HEK293 (cell line): Measurements from ENCODE around the gene POR.

Experiments used
- KLF1 ChIP-seq: fragments of 450-650 bp; formaldehyde crosslinking; IDR thresholded peaks from 2 replicates; pipeline ENCODE4 v1.5.1; 2016; ENCODE audit warnings: missing biosample characterization, missing genetic modification characterization
- KLF10 ChIP-seq: fragments of 450-650 bp; IDR thresholded peaks from 2 replicates; pipeline ENCODE4 v1.5.1; 2018; ENCODE audit warnings: missing biosample characterization, mild to moderate bottlenecking, missing genetic modification characterization
- SCRT1 ChIP-seq: fragments of 450-650 bp; formaldehyde crosslinking; IDR thresholded peaks from 2 replicates; pipeline ENCODE4 v1.5.1; 2016; ENCODE audit warnings: missing biosample characterization, missing genetic modification characterization, borderline replicate concordance
- SP7 ChIP-seq: fragments of 450-650 bp; formaldehyde crosslinking; IDR thresholded peaks from 2 replicates; pipeline ENCODE4 v1.5.1; 2016; ENCODE audit warnings: missing biosample characterization, missing genetic modification characterization
- TCF7L2 ChIP-seq: IDR thresholded peaks from 2 replicates; pipeline ENCODE4 v1.6.1; 2011; ENCODE audit warnings: low read depth, mild to moderate bottlenecking, inconsistent platforms, low read length, moderate library complexity, borderline replicate concordance
- ZBTB21 ChIP-seq: fragments of 450-650 bp; formaldehyde crosslinking; IDR thresholded peaks from 2 replicates; pipeline ENCODE4 v1.5.1; 2017; ENCODE audit warnings: missing biosample characterization, missing genetic modification characterization
- ZNF121 ChIP-seq: fragments of 450-650 bp; formaldehyde crosslinking; IDR thresholded peaks from 2 replicates; pipeline ENCODE4 v1.5.1; 2016; ENCODE audit warnings: missing biosample characterization, missing genetic modification characterization
- ZNF132 ChIP-seq: fragments of 450-650 bp; formaldehyde crosslinking; IDR thresholded peaks from 2 replicates; pipeline ENCODE4 v1.5.1; 2017; ENCODE audit warnings: missing biosample characterization, missing genetic modification characterization, borderline replicate concordance
- ZNF133 ChIP-seq: fragments of 450-650 bp; formaldehyde crosslinking; IDR thresholded peaks from 2 replicates; pipeline ENCODE4 v1.5.1; 2016; ENCODE audit warnings: missing biosample characterization, missing genetic modification characterization
- ZNF146 ChIP-seq: fragments of 450-650 bp; formaldehyde crosslinking; IDR thresholded peaks from 2 replicates; pipeline ENCODE4 v1.5.1; 2016; ENCODE audit warnings: missing biosample characterization, missing genetic modification characterization
- ZNF155 ChIP-seq: fragments of 450-650 bp; formaldehyde crosslinking; IDR thresholded peaks from 2 replicates; pipeline ENCODE4 v1.5.1; 2016; ENCODE audit warnings: missing biosample characterization, missing genetic modification characterization
- ZNF223 ChIP-seq: fragments of 450-650 bp; formaldehyde crosslinking; IDR thresholded peaks from 2 replicates; pipeline ENCODE4 v1.5.1; 2016; ENCODE audit warnings: missing biosample characterization, missing genetic modification characterization
- ZNF248 ChIP-seq: fragments of 450-650 bp; formaldehyde crosslinking; IDR thresholded peaks from 2 replicates; pipeline ENCODE4 v1.5.1; 2017; ENCODE audit warnings: missing biosample characterization, missing genetic modification characterization
- ZNF266 ChIP-seq: fragments of 450-650 bp; formaldehyde crosslinking; IDR thresholded peaks from 2 replicates; pipeline ENCODE4 v1.5.1; 2016; ENCODE audit warnings: missing biosample characterization, missing genetic modification characterization, low read depth
- ZNF37A ChIP-seq: fragments of 450-650 bp; IDR thresholded peaks from 2 replicates; pipeline ENCODE4 v1.5.1; 2018; ENCODE audit warnings: missing biosample characterization, missing genetic modification characterization
- ZNF394 ChIP-seq: fragments of 450-650 bp; formaldehyde crosslinking; IDR thresholded peaks from 2 replicates; pipeline ENCODE4 v1.5.1; 2016; ENCODE audit warnings: missing biosample characterization, missing genetic modification characterization, mild to moderate bottlenecking, moderate library complexity, borderline replicate concordance
- ZNF501 ChIP-seq: fragments of 450-650 bp; formaldehyde crosslinking; IDR thresholded peaks from 2 replicates; pipeline ENCODE4 v1.5.1; 2016; ENCODE audit warnings: missing biosample characterization, missing genetic modification characterization
- ZNF544 ChIP-seq: fragments of 450-650 bp; formaldehyde crosslinking; IDR thresholded peaks from 2 replicates; pipeline ENCODE4 v1.5.0; 2017; ENCODE audit warnings: missing biosample characterization, missing genetic modification characterization
- ZNF623 ChIP-seq: fragments of 450-650 bp; formaldehyde crosslinking; IDR thresholded peaks from 2 replicates; pipeline ENCODE4 v1.5.1; 2016; ENCODE audit warnings: missing biosample characterization, missing genetic modification characterization
- ZNF660 ChIP-seq: fragments of 450-650 bp; IDR thresholded peaks from 2 replicates; pipeline ENCODE4 v1.5.1; 2018; ENCODE audit warnings: missing biosample characterization, mild to moderate bottlenecking, missing genetic modification characterization
- ZNF664 ChIP-seq: fragments of 450-650 bp; formaldehyde crosslinking; IDR thresholded peaks from 2 replicates; pipeline ENCODE4 v1.5.1; 2016; ENCODE audit warnings: missing biosample characterization, missing genetic modification characterization
- ZNF791 ChIP-seq: fragments of 450-650 bp; formaldehyde crosslinking; IDR thresholded peaks from 2 replicates; pipeline ENCODE4 v1.5.1; 2016; ENCODE audit warnings: missing biosample characterization, missing genetic modification characterization
- ZNF830 ChIP-seq: fragments of 450-650 bp; IDR thresholded peaks from 2 replicates; pipeline ENCODE4 v1.5.0; 2018; ENCODE audit warnings: missing biosample characterization, missing genetic modification characterization, low read depth, mild to moderate bottlenecking, moderate library complexity
- TF ChIP-seq, protein P1 (sequence below): fragments of 450-650 bp; formaldehyde crosslinking; IDR thresholded peaks from 2 replicates; pipeline ENCODE4 v1.5.1; 2016; ENCODE audit warnings: missing biosample characterization, missing genetic modification characterization
- TF ChIP-seq, protein P2 (sequence below): fragments of 450-650 bp; formaldehyde crosslinking; IDR thresholded peaks from 2 replicates; pipeline ENCODE4 v1.5.1; 2016; ENCODE audit warnings: missing biosample characterization, missing genetic modification characterization
- TF ChIP-seq, protein P3 (sequence below): fragments of 450-650 bp; formaldehyde crosslinking; IDR thresholded peaks from 2 replicates; pipeline ENCODE4 v1.5.1; 2016; ENCODE audit warnings: missing biosample characterization, missing genetic modification characterization
- TF ChIP-seq, protein P4 (sequence below): fragments of 450-650 bp; formaldehyde crosslinking; IDR thresholded peaks from 2 replicates; pipeline ENCODE4 v1.5.1; 2016; ENCODE audit warnings: missing biosample characterization, missing genetic modification characterization
- TF ChIP-seq, protein P5 (sequence below): fragments of 450-650 bp; formaldehyde crosslinking; IDR thresholded peaks from 2 replicates; pipeline ENCODE4 v1.5.0; 2017; ENCODE audit warnings: missing biosample characterization, missing genetic modification characterization, borderline replicate concordance
- TF ChIP-seq, protein P6 (sequence below): fragments of 450-650 bp; formaldehyde crosslinking; IDR thresholded peaks from 2 replicates; pipeline ENCODE4 v1.5.1; 2016; ENCODE audit warnings: missing biosample characterization, missing genetic modification characterization, low read depth

POR gene

DNA sequence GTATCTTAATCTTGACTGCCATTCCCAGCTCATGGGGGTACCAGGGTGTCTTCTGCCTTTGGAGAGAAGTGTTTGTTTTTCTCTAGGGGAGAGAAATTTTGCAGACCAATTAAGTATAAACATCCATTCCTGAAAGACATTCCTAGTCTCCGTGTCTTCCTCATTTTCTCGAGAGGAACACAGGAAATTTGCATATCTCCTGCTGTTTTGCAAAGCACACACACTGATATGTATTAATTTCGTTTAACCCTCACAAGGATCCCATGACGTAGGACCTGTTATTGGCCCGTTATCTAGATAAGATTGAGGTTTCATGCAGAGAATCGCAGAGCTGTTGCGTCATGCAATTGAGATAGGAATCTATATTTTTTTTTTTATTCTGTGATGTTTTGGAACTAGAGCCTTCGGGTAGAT, 35.2 kb upstream of the POR start (continued):
- no peak for TF ChIP-seq ZNF544 (tag by site-specific recombination)
- TF ChIP-seq, protein P1, sequence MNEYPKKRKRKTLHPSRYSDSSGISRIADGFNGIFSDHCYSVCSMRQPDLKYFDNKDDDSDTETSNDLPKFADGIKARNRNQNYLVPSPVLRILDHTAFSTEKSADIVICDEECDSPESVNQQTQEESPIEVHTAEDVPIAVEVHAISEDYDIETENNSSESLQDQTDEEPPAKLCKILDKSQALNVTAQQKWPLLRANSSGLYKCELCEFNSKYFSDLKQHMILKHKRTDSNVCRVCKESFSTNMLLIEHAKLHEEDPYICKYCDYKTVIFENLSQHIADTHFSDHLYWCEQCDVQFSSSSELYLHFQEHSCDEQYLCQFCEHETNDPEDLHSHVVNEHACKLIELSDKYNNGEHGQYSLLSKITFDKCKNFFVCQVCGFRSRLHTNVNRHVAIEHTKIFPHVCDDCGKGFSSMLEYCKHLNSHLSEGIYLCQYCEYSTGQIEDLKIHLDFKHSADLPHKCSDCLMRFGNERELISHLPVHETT (tag by site-specific recombination) = peak; percentile 18; the same call in 1 of the 2 replicates
- no peak for TF ChIP-seq ZNF266 (tag by site-specific recombination)
- no peak for TF ChIP-seq ZNF121 (tag by site-specific recombination)
- TF ChIP-seq ZNF223 (tag by site-specific recombination) = no peak
- TF ChIP-seq ZNF501 (tag by site-specific recombination) = no peak
- no peak for TF ChIP-seq ZNF791
- no peak for TF ChIP-seq ZNF132
- no peak for TF ChIP-seq ZNF623
- TF ChIP-seq ZNF664 (tag by site-specific recombination) = no peak
- no peak for TF ChIP-seq ZNF248 (tag by site-specific recombination)
- TF ChIP-seq ZNF394 (tag by site-specific recombination) = no peak
- no peak for TF ChIP-seq ZNF146
- no peak for TF ChIP-seq KLF1
- peak; percentile 44; the same call in 1 of the 2 replicates for TF ChIP-seq ZNF660 (tag by site-specific recombination)
- no peak for TF ChIP-seq ZNF133 (tag by site-specific recombination)
- TF ChIP-seq, protein P2, sequence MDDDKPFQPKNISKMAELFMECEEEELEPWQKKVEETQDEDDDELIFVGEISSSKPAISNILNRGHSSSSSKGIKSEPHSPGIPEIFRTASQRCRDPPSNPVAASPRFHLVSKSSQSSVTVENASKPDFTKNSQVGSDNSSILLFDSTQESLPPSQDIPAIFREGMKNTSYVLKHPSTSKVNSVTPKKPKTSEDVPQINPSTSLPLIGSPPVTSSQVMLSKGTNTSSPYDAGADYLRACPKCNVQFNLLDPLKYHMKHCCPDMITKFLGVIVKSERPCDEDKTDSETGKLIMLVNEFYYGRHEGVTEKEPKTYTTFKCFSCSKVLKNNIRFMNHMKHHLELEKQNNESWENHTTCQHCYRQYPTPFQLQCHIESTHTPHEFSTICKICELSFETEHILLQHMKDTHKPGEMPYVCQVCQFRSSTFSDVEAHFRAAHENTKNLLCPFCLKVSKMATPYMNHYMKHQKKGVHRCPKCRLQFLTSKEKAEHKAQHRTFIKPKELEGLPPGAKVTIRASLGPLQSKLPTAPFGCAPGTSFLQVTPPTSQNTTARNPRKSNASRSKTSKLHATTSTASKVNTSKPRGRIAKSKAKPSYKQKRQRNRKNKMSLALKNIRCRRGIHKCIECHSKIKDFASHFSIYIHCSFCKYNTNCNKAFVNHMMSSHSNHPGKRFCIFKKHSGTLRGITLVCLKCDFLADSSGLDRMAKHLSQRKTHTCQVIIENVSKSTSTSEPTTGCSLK (tag by site-specific recombination) = no peak
- TF ChIP-seq SP7 (tag by site-specific recombination) = peak; percentile 58; the same call in 1 of the 2 replicates
- TF ChIP-seq, protein P3, sequence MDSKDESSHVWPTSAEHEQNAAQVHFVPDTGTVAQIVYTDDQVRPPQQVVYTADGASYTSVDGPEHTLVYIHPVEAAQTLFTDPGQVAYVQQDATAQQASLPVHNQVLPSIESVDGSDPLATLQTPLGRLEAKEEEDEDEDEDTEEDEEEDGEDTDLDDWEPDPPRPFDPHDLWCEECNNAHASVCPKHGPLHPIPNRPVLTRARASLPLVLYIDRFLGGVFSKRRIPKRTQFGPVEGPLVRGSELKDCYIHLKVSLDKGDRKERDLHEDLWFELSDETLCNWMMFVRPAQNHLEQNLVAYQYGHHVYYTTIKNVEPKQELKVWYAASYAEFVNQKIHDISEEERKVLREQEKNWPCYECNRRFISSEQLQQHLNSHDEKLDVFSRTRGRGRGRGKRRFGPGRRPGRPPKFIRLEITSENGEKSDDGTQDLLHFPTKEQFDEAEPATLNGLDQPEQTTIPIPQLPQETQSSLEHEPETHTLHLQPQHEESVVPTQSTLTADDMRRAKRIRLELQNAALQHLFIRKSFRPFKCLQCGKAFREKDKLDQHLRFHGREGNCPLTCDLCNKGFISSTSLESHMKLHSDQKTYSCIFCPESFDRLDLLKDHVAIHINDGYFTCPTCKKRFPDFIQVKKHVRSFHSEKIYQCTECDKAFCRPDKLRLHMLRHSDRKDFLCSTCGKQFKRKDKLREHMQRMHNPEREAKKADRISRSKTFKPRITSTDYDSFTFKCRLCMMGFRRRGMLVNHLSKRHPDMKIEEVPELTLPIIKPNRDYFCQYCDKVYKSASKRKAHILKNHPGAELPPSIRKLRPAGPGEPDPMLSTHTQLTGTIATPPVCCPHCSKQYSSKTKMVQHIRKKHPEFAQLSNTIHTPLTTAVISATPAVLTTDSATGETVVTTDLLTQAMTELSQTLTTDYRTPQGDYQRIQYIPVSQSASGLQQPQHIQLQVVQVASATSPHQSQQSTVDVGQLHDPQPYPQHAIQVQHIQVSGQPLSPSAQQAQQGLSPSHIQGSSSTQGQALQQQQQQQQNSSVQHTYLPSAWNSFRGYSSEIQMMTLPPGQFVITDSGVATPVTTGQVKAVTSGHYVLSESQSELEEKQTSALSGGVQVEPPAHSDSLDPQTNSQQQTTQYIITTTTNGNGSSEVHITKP (tag by site-specific recombination) = no peak
- TF ChIP-seq SCRT1 = 0 out of 2 replicates have a peak, but pooled peaks have one; percentile 26
- TF ChIP-seq, protein P4, sequence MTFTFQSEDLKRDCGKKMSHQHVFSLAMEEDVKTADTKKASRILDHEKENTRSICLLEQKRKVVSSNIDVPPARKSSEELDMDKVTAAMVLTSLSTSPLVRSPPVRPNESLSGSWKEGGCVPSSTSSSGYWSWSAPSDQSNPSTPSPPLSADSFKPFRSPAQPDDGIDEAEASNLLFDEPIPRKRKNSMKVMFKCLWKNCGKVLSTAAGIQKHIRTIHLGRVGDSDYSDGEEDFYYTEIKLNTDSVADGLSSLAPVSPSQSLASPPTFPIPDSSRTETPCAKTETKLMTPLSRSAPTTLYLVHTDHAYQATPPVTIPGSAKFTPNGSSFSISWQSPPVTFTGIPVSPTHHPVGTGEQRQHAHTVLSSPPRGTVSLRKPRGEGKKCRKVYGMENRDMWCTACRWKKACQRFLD (tag by site-specific recombination) = no peak
- TF ChIP-seq ZNF830 (tag by site-specific recombination) = no peak
- TF ChIP-seq ZBTB21 (tag by site-specific recombination) = peak; percentile 93
- TF ChIP-seq, protein P5, sequence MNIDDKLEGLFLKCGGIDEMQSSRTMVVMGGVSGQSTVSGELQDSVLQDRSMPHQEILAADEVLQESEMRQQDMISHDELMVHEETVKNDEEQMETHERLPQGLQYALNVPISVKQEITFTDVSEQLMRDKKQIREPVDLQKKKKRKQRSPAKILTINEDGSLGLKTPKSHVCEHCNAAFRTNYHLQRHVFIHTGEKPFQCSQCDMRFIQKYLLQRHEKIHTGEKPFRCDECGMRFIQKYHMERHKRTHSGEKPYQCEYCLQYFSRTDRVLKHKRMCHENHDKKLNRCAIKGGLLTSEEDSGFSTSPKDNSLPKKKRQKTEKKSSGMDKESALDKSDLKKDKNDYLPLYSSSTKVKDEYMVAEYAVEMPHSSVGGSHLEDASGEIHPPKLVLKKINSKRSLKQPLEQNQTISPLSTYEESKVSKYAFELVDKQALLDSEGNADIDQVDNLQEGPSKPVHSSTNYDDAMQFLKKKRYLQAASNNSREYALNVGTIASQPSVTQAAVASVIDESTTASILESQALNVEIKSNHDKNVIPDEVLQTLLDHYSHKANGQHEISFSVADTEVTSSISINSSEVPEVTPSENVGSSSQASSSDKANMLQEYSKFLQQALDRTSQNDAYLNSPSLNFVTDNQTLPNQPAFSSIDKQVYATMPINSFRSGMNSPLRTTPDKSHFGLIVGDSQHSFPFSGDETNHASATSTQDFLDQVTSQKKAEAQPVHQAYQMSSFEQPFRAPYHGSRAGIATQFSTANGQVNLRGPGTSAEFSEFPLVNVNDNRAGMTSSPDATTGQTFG = no peak
- no peak for TF ChIP-seq TCF7L2
- TF ChIP-seq, protein P6, sequence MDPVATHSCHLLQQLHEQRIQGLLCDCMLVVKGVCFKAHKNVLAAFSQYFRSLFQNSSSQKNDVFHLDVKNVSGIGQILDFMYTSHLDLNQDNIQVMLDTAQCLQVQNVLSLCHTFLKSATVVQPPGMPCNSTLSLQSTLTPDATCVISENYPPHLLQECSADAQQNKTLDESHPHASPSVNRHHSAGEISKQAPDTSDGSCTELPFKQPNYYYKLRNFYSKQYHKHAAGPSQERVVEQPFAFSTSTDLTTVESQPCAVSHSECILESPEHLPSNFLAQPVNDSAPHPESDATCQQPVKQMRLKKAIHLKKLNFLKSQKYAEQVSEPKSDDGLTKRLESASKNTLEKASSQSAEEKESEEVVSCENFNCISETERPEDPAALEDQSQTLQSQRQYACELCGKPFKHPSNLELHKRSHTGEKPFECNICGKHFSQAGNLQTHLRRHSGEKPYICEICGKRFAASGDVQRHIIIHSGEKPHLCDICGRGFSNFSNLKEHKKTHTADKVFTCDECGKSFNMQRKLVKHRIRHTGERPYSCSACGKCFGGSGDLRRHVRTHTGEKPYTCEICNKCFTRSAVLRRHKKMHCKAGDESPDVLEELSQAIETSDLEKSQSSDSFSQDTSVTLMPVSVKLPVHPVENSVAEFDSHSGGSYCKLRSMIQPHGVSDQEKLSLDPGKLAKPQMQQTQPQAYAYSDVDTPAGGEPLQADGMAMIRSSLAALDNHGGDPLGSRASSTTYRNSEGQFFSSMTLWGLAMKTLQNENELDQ = no peak
- no peak for TF ChIP-seq ZNF155
- peak; percentile 71 for TF ChIP-seq KLF10 (tag by site-specific recombination)
- no peak for TF ChIP-seq ZNF37A (tag by site-specific recombination)
